GM23338 (cell line): ENCODE results near the gene OSGIN1. TPM values are rescaled to one million over a fixed set of nuclear protein-coding genes. Genes with fewer than 3 reads are reported as not detected.

Source experiments
- ATAC-seq: fragments of 200-7000 bp; cut with Tn5 transposase; 3 replicates; pipeline ENCODE4 v1.9.1; 2020
- DNase-seq: peaks from one replicate; pipeline ENCODE4 v3.0.0-alpha.2; 2015; ENCODE audit warnings: low spot score
- H2AFZ ChIP-seq: fragments of 200-600 bp; sonication (generic); 2 replicates; pipeline ENCODE4 v1.8.0; 2016; ENCODE audit warnings: antibody characterized with exemption, mild to moderate bottlenecking, moderate library complexity
- H3F3A ChIP-seq: fragments of 200-600 bp; sonication (generic); replicated peaks from 2 replicates; pipeline ENCODE4 v1.8.0; 2017; ENCODE audit warnings: antibody characterized with exemption, mixed run types, low read depth
- H3K27ac ChIP-seq: fragments of 200-600 bp; sonication (generic); 2 replicates; pipeline ENCODE4 v1.6.1; 2016; ENCODE audit warnings: low read depth
- H3K27me3 ChIP-seq: fragments of 200-600 bp; sonication (generic); 2 replicates; pipeline ENCODE4 v1.8.0; 2016; ENCODE audit warnings: mild to moderate bottlenecking, mixed run types, moderate library complexity; ENCODE audit not compliant: insufficient read depth
- H3K36me3 ChIP-seq: fragments of 200-600 bp; sonication (generic); 2 replicates; pipeline ENCODE4 v1.8.0; 2016; ENCODE audit warnings: mild to moderate bottlenecking; ENCODE audit not compliant: insufficient read depth
- H3K4me1 ChIP-seq: fragments of 200-600 bp; sonication (generic); 2 replicates; pipeline ENCODE4 v1.8.0; 2016; ENCODE audit warnings: mild to moderate bottlenecking, moderate library complexity; ENCODE audit not compliant: insufficient read depth
- H3K4me2 ChIP-seq: fragments of 200-600 bp; sonication (generic); 2 replicates; pipeline ENCODE4 v1.7.1; 2017; ENCODE audit warnings: mixed run types
- H3K4me3 ChIP-seq: fragments of 200-600 bp; sonication (generic); 2 replicates; pipeline ENCODE4 v1.6.1; 2016; ENCODE audit warnings: mixed run types
- H3K79me2 ChIP-seq: fragments of 200-600 bp; sonication (generic); replicated peaks from 2 replicates; pipeline ENCODE4 v1.8.0; 2017; ENCODE audit warnings: mild to moderate bottlenecking; ENCODE audit not compliant: insufficient read depth
- H3K9me2 ChIP-seq: fragments of 200-600 bp; sonication (generic); 2 replicates; pipeline ENCODE4 v1.8.0; 2017; ENCODE audit not compliant: insufficient read depth
- H4K20me1 ChIP-seq: fragments of 200-600 bp; sonication (generic); replicated peaks from 2 replicates; pipeline ENCODE4 v1.8.0; 2017; ENCODE audit warnings: mild to moderate bottlenecking; ENCODE audit not compliant: insufficient read depth
- H3K27ac Mint-ChIP-seq: 2 replicates; pipeline ENCODE4 v1.8.0; 2020; ENCODE audit warnings: inconsistent platforms, mild to moderate bottlenecking, moderate library complexity, mixed read lengths
- H3K27me3 Mint-ChIP-seq: 3 replicates; pipeline ENCODE4 v1.8.0; 2022; ENCODE audit warnings: low read depth, mild to moderate bottlenecking, moderate library complexity, mixed read lengths, inconsistent platforms; ENCODE audit not compliant: insufficient read depth, poor library complexity
- H3K36me3 Mint-ChIP-seq: 3 replicates; pipeline ENCODE4 v1.8.0; 2021; ENCODE audit warnings: low read depth, mild to moderate bottlenecking, inconsistent platforms, moderate library complexity, mixed read lengths
- H3K4me1 Mint-ChIP-seq: 3 replicates; pipeline ENCODE4 v1.8.0; 2020; ENCODE audit warnings: mild to moderate bottlenecking, inconsistent platforms, mixed read lengths
- H3K4me3 Mint-ChIP-seq: 3 replicates; pipeline ENCODE4 v1.8.0; 2021; ENCODE audit warnings: moderate library complexity, mild to moderate bottlenecking, inconsistent platforms, mixed read lengths
- H3K9me3 Mint-ChIP-seq: 3 replicates; pipeline ENCODE4 v1.8.0; 2020; ENCODE audit warnings: moderate library complexity, mild to moderate bottlenecking, inconsistent platforms, mixed read lengths
- EZH2 ChIP-seq: fragments of 200-600 bp; sonication (generic); IDR thresholded peaks from one replicate; pipeline ENCODE4 v1.8.0; 2017; ENCODE audit warnings: antibody characterized with exemption, mild to moderate bottlenecking, low read depth; ENCODE audit not compliant: unreplicated experiment
- EZH2phosphoT487 ChIP-seq: fragments of 200-600 bp; sonication (generic); IDR thresholded peaks from one replicate; pipeline ENCODE4 v1.8.1; 2018; ENCODE audit warnings: antibody characterized with exemption; ENCODE audit not compliant: unreplicated experiment
- JUNB ChIP-seq: IDR thresholded peaks from one replicate; pipeline ENCODE4 v1.6.1; 2016; ENCODE audit warnings: antibody characterized with exemption; ENCODE audit not compliant: unreplicated experiment
- POLR2AphosphoS5 ChIP-seq: IDR thresholded peaks from 2 replicates; pipeline ENCODE4 v1.6.1; 2016; ENCODE audit warnings: antibody characterized with exemption, low read depth
- STAT1 ChIP-seq: IDR thresholded peaks from one replicate; pipeline ENCODE4 v1.6.1; 2016; ENCODE audit warnings: antibody characterized with exemption; ENCODE audit not compliant: unreplicated experiment
- ZNF114 ChIP-seq: fragments of 250-450 bp; sonication (Bioruptor Pico); IDR thresholded peaks from 2 replicates; pipeline ENCODE4 v1.5.0; 2020; ENCODE audit warnings: mild to moderate bottlenecking, moderate library complexity
- ZNF331 ChIP-seq: fragments of 250-450 bp; sonication (Bioruptor Pico); IDR thresholded peaks from 2 replicates; pipeline ENCODE4 v1.5.0; 2020; ENCODE audit warnings: low read depth, mild to moderate bottlenecking, moderate library complexity
- polyA plus RNA-seq: library from polyadenylated mRNA; unstranded; fragments of >200 nt; fragmentation: Nextera tagmentation; extraction: Ambion mirVana; gene quantifications from 2 replicates; pipeline ENCODE4 v1.2.1, GENCODE V29; 2016
- total RNA-seq: library from RNA; depleted of rRNA; stranded (reverse); fragments of >200 nt; shearing (Covaris generic); gene quantifications from 2 replicates; pipeline ENCODE4 v1.2.3, GENCODE V29; 2014
- TF ChIP-seq, protein P1 (sequence below), 2 experiments: fragments of 200-600 bp in 1 of 2; sonication (generic) in 1 of 2; conservative IDR thresholded peaks; 2 replicates each; pipeline versions ENCODE4 v1.5.1 to v1.6.1; 2016 to 2017; ENCODE audit warnings: antibody characterized with exemption in 2 of 2, low read depth in 2 of 2, mild to moderate bottlenecking in 2 of 2, moderate library complexity in 1 of 2
- TF ChIP-seq, protein P2 (sequence below): IDR thresholded peaks from 2 replicates; pipeline ENCODE4 v1.6.1; 2016; ENCODE audit warnings: antibody characterized with exemption
- TF ChIP-seq, protein P3 (sequence below): IDR thresholded peaks from one replicate; pipeline ENCODE4 v1.6.1; 2018; ENCODE audit warnings: antibody characterized with exemption; ENCODE audit not compliant: unreplicated experiment

Gene OSGIN1
- total and polyA plus RNA-seq, 2 experiments from 2014 or later: 0.32 to 1.6 TPM

DNA sequence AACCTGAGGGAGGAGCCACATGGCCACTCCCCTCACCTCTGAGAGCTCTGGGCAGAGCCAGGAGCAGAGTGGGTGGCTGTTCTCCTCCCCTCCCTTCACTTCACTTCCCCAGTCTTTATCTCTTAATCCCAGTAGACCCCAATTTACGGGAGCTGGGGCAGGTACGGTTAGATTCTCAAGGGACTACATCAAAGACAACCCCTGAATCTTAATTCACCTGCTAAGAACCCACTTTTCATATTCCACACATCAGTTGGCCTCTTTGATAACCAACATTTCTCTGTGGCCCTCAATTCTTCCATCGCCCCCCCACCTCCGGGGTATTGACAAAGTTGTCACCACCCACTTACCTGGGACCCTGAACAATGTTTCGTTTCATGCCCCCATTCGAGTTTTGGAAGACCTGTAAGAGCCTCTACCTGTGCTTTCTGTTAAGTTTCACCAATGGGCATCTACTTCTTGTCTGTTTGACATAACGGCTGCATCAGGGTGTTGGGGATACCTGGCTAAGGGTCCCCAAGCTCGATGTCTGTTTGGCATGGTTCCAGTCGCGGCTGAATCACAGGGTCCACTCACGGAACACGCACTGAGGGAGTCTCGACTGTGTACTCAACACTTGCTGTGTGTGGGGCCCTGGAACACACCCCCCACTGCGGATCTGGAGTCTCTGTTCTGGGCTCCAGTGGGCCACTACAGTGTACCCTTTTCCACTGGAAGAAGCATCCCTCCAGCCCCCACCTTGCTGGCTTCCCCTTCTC lies 61.7 kb downstream of the OSGIN1 start (continued):
- TF ChIP-seq, protein P1, sequence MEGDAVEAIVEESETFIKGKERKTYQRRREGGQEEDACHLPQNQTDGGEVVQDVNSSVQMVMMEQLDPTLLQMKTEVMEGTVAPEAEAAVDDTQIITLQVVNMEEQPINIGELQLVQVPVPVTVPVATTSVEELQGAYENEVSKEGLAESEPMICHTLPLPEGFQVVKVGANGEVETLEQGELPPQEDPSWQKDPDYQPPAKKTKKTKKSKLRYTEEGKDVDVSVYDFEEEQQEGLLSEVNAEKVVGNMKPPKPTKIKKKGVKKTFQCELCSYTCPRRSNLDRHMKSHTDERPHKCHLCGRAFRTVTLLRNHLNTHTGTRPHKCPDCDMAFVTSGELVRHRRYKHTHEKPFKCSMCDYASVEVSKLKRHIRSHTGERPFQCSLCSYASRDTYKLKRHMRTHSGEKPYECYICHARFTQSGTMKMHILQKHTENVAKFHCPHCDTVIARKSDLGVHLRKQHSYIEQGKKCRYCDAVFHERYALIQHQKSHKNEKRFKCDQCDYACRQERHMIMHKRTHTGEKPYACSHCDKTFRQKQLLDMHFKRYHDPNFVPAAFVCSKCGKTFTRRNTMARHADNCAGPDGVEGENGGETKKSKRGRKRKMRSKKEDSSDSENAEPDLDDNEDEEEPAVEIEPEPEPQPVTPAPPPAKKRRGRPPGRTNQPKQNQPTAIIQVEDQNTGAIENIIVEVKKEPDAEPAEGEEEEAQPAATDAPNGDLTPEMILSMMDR (conservative IDR thresholded peaks at IDR 0.05; ENCODE audit: low read depth in 2 of 2): no peak
- TF ChIP-seq ZNF331 (CRISPR knock-in tag): no peak
- no peak for TF ChIP-seq POLR2AphosphoS5
- TF ChIP-seq JUNB: no peak
- TF ChIP-seq, protein P2, sequence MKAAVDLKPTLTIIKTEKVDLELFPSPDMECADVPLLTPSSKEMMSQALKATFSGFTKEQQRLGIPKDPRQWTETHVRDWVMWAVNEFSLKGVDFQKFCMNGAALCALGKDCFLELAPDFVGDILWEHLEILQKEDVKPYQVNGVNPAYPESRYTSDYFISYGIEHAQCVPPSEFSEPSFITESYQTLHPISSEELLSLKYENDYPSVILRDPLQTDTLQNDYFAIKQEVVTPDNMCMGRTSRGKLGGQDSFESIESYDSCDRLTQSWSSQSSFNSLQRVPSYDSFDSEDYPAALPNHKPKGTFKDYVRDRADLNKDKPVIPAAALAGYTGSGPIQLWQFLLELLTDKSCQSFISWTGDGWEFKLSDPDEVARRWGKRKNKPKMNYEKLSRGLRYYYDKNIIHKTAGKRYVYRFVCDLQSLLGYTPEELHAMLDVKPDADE: no peak

DNA sequence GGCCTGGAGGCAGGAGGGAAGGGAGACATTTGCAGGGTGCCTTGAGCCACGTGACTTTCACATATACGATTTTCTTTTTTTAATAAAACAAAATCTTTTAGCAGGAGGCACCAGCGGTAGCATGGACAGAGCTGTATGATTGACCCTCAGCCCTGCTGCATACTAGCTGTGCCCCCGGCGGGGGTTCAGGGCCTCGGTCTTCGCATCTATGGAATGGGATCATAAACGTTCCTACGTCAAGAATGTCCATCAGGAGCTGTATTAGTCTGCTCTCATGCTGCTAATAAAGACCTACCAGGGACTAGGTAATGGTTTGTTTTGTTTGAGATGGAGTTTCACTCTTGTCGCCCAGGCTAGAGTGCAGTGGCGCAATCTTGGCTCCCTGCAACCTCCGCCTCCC lies 62.4 kb downstream of the OSGIN1 start:
- ATAC-seq: no peak
- Histone ChIP-seq H3K27me3 (no peaks in the 10 kb centered on the region), H2AFZ (no peak overlapping the region), H3K9me2 (no peaks in the 10 kb centered on the region), H3K4me3 (no peak overlapping the region), H3K4me1 (no peaks in the 10 kb centered on the region; the same call in 1 of the 2 replicates), H4K20me1 (no peaks in the 10 kb centered on the region), H3F3A (no peaks in the 10 kb centered on the region), H3K36me3 (no peaks in the 10 kb centered on the region), H3K4me2 (no peak overlapping the region), H3K79me2 (no peaks in the 10 kb centered on the region), H3K27ac (no peak overlapping the region)
- peaks cover 7% of the 10 kb centered on the region for H3K4me1 Mint-ChIP-seq
- H3K36me3 Mint-ChIP-seq: peaks cover 2% of the 10 kb centered on the region; the same call in 1 of the 3 replicates
- peaks cover 4% of the 10 kb centered on the region for H3K27me3 Mint-ChIP-seq
- H3K4me3 Mint-ChIP-seq: no peak overlapping the region
- H3K27ac Mint-ChIP-seq: no peak overlapping the region
- peaks cover 9% of the 10 kb centered on the region for H3K9me3 Mint-ChIP-seq
- no peak for DNase-seq
- no peak for TF ChIP-seq ZNF114 (CRISPR knock-in tag)
- TF ChIP-seq EZH2phosphoT487: no peak
- TF ChIP-seq EZH2: no peak
- TF ChIP-seq STAT1: no peak
- TF ChIP-seq, protein P1 (conservative IDR thresholded peaks at IDR 0.05; ENCODE audit: low read depth in 2 of 2): no peak
- TF ChIP-seq, protein P3, sequence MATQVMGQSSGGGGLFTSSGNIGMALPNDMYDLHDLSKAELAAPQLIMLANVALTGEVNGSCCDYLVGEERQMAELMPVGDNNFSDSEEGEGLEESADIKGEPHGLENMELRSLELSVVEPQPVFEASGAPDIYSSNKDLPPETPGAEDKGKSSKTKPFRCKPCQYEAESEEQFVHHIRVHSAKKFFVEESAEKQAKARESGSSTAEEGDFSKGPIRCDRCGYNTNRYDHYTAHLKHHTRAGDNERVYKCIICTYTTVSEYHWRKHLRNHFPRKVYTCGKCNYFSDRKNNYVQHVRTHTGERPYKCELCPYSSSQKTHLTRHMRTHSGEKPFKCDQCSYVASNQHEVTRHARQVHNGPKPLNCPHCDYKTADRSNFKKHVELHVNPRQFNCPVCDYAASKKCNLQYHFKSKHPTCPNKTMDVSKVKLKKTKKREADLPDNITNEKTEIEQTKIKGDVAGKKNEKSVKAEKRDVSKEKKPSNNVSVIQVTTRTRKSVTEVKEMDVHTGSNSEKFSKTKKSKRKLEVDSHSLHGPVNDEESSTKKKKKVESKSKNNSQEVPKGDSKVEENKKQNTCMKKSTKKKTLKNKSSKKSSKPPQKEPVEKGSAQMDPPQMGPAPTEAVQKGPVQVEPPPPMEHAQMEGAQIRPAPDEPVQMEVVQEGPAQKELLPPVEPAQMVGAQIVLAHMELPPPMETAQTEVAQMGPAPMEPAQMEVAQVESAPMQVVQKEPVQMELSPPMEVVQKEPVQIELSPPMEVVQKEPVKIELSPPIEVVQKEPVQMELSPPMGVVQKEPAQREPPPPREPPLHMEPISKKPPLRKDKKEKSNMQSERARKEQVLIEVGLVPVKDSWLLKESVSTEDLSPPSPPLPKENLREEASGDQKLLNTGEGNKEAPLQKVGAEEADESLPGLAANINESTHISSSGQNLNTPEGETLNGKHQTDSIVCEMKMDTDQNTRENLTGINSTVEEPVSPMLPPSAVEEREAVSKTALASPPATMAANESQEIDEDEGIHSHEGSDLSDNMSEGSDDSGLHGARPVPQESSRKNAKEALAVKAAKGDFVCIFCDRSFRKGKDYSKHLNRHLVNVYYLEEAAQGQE: no peak
